ENCODE measurements around the gene TNRC6A.

The TNRC6A gene

GRCh38 chr16:24729243-24729950, at the start of gene TNRC6A:
TSS of gene TNRC6A (plus strand) at chr16:24729651. CDS start at chr16:24729842, 191 bp downstream.
- DNase-seq (ENCODE audit: low spot score): peak; percentile 97
- TF ChIP-seq CTCF (IDR thresholded peaks at IDR 0.05; ENCODE audit: borderline replicate concordance, control extremely low read depth, extremely low read depth, insufficient read depth, missing control alignments): no peak

GRCh38 chr16:24681793-24682192, 47.7 kb upstream of the TNRC6A start:
- no peak for DNase-seq (ENCODE audit: low spot score)
- no peak for TF ChIP-seq CTCF (IDR thresholded peaks at IDR 0.05; ENCODE audit: borderline replicate concordance, control extremely low read depth, extremely low read depth, insufficient read depth, missing control alignments)
- in situ Hi-C loops (cut with MboI; ENCODE audit: low sequenced_read_pairs, unreplicated experiment): no loop called here

More at GRCh38 chr16:24729243-24729950, at the start of gene TNRC6A:
- in situ Hi-C loops (cut with MboI; ENCODE audit: low sequenced_read_pairs, unreplicated experiment): no loop called here

GRCh38 chr16:24683250-24683649, 46.2 kb upstream of the TNRC6A start:
- in situ Hi-C loops (cut with MboI; ENCODE audit: low sequenced_read_pairs, unreplicated experiment): no loop called here
- no peak for TF ChIP-seq CTCF (IDR thresholded peaks at IDR 0.05; ENCODE audit: borderline replicate concordance, control extremely low read depth, extremely low read depth, insufficient read depth, missing control alignments)
- DNase-seq (ENCODE audit: low spot score): no peak

GRCh38 chr16:24683847-24684493, 45.5 kb upstream of the TNRC6A start:
- no peak for DNase-seq (ENCODE audit: low spot score)
- in situ Hi-C loops (cut with MboI; ENCODE audit: low sequenced_read_pairs, unreplicated experiment): no loop called here
- TF ChIP-seq CTCF (IDR thresholded peaks at IDR 0.05; ENCODE audit: borderline replicate concordance, control extremely low read depth, extremely low read depth, insufficient read depth, missing control alignments): no peak

GRCh38 chr16:24685539-24686432, 43.7 kb upstream of the TNRC6A start:
- in situ Hi-C loops (cut with MboI; ENCODE audit: low sequenced_read_pairs, unreplicated experiment): no loop called here
- no peak for TF ChIP-seq CTCF (IDR thresholded peaks at IDR 0.05; ENCODE audit: borderline replicate concordance, control extremely low read depth, extremely low read depth, insufficient read depth, missing control alignments)
- DNase-seq (ENCODE audit: low spot score): no peak

- in situ Hi-C loops (cut with MboI; ENCODE audit: low sequenced_read_pairs, unreplicated experiment): no loop called here
- TF ChIP-seq CTCF (IDR thresholded peaks at IDR 0.05; ENCODE audit: borderline replicate concordance, control extremely low read depth, extremely low read depth, insufficient read depth, missing control alignments): no peak
Measured at GRCh38 chr16:24686678-24687077, 42.8 kb upstream of the TNRC6A start.

More at GRCh38 chr16:24686678-24687077, 42.8 kb upstream of the TNRC6A start:
- no peak for DNase-seq (ENCODE audit: low spot score)
